ENCODE measurements around the gene HSPA2.
"Not testable (repeated sequence)": the region's sequence is repeated elsewhere in the genome, so short reads cannot be mapped to it uniquely, and the experiment has no call there.

Gene HSPA2

DNA sequence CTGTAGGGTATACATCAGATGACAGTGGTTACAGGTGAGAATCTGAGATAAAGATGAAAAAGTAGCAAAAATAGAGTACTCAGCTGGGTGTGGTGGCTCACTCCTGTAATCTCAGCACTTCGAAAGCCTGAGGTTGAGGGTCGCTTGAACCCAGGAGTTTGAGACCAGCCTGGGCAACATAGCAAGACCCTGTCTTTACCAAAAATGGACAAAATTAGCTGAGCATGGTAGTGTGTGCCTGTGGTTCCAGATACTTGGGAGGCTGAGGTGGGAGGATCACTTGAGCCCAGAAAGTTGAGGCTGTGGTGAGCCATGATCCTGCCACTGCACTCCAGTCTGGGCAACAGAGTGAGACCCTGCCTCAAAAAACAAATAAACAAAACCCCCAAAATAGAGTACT, 17.7 kb downstream of the HSPA2 start:
- in situ Hi-C loops (cut with MboI; ENCODE audit: low sequenced_read_pairs) = not testable (repeated sequence)

DNA sequence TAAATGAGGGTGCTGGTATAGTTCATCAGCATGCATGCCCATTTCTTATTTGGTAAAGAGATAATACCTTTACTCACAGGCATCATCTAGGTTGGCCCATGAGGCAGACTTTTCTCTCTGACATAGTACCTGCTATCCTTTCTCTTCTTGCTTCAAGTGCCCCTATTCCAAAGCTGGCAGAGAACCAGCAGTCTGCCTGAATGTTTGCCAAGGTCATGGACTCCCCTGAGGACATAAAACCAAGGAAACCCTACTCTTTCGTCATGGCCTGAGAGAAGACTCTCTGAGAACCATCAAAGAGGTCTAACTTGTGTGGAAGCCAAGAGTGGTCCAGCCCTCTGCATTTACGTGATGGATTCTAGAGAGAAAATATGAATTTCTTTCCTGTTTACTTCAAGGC, 21.1 kb downstream of the HSPA2 start:
- in situ Hi-C loops (cut with MboI; ENCODE audit: low sequenced_read_pairs) = no loop called here

DNA sequence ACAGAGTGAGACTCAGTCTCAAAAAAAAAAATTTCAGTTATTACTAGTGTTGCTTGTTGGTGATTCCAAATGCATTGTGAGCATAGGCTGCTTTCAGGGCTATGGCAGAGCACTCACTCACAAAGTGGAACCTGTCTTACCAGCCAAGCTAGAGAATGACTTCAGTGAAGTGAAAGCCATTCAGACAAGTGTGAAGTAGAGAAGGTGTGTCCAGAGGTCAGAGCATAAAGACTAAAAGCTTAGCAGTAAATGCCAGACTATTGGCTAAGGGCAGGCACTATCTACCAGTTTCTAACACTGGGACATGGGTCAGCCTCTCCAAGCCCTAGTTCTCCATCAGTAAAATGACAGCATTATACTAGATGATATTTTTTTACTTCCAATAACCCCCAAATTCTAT, 21.9 kb downstream of the HSPA2 start:
- in situ Hi-C loops (cut with MboI; ENCODE audit: low sequenced_read_pairs) = no loop called here

DNA sequence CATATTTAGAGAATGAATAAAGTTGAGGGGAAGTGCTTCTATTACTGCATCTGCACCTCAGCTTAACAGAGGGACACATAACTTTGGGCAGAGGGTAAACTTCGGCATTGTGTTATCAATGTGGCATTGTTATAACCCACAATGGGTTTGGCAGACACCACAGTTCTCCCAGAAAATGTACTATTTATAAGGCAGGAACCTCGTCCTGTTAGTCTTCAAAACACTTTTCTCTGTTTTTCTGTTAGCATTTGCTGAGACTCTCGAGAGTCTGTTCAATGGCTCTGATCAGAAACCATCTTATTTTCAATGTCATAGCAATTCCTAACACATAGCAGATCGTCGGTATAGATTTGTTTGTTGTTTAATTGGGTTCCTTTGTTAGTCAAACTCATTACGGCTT, 23.2 kb downstream of the HSPA2 start:
- in situ Hi-C loops (cut with MboI; ENCODE audit: low sequenced_read_pairs) = no loop called here

DNA sequence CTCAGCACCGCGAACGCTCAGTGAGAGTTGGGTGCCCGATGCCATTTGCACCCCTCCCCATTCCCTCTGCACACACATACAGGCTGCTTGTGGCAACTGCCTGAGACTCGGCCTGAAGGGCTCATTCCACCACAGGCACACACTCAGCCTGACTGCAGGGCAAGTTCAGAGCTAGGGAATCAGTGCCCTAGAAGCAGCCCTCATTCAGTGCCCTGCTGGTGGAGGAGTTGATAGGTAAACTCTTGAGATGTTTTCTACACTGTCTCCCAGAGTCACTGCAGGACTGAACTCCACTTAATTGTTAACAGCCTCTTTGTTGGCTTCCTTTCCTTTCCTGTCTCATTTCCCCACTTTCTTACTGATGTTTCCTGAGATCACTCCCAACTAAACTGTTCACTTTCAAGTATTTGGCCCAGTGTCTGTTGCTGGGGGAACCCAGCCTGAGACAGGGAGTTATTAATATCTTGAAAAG, 26.1 kb downstream of the HSPA2 start:
- in situ Hi-C loops (cut with MboI; ENCODE audit: low sequenced_read_pairs) = no loop called here

DNA sequence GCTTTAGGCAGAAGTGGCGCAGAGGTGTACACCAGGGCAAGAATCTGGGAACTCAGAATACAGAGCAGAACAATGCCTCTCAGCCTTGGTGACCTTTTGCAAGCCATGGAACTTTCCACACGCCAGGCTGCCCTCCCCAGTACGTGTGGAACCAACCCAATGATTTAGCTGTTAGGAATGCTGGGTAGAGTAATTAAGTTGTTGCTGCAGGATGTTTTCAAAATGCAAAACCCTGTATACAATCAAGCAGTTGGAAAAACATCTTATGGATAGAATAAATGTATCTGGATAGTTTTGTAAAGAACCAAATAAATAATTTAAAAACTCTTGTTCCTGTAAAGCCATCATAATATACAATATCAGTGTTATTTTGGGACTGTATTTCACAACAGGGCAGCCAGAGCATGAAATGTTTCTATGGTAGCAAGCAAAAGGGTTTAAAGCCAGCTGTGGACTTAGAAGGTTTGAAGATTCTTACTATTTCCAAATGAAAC, 28.6 kb downstream of the HSPA2 start:
- in situ Hi-C loops (cut with MboI; ENCODE audit: low sequenced_read_pairs) = no loop called here

DNA sequence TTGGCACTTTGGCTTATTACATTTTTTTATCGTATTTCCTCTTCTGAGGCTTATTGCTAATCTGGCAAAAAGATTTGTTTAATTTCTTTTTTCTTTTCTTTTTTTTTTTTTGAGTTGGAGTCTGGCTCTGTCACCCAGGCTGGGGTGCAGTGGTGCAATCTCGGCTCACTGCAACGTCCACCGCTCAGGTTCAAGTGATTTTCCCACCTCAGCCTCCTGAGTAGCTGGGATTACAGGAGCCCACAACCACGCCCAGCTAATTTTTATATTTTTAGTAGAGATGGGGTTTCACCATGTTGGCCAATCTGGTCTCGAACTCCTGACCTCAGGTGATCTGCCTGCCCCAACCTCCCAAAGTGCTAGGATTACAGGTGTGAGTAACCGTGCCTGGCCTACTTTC, 29.1 kb downstream of the HSPA2 start:
- in situ Hi-C loops (cut with MboI; ENCODE audit: low sequenced_read_pairs) = not testable (repeated sequence)

DNA sequence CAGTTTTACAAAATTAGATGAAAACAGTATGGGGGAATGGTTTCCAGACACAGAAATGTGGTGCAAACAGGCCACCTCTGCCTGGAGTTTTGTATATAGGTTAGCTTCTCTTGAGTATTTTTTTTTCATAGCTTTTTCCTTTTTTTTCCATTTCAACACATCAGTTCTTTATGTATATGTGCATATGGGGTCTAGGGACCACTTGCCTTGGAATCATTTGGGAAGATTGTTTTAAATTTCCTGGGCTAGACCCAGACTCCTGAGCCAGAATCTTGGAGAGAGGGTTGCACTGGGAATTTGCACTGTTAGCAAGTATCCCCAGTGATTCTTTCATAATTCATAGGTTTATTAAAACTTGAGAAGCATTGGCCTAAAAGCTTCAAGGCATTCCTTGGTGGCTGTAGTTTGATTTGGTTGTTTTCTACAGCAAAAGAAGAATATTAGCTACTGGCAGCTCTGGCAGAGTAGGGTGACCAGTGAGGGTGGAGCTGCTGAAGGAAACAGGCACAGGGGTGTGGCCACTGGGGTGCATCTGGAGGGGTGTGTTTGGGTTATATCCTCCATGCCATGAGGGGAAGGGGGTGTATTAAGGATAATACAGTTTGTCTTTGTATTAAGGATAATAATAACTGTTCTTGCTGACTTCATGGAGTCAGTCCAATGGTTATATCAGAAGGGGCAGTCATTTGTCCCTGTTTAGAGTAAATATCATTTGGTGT, 32.0 kb downstream of the HSPA2 start:
- in situ Hi-C loops (cut with MboI; ENCODE audit: low sequenced_read_pairs) = no loop called here

DNA sequence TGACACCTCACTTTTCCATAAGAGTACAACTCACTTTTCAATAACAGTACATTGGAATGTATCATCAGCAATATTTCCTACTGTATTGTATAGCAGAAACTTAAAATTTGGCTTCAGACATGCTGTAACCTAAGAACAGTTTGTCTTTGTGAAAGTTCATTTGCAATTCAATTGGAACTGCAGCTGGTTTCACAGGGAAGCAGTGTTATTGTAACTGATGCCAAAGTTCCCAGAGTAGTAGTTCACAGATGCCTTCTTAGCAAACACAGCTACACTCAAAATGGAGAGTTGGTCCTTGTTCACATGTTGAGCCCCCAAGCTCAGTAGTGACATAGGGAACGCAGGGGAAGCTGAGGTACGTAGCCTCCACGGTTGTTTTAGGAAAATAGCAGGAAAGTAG, 32.6 kb downstream of the HSPA2 start:
- in situ Hi-C loops (cut with MboI; ENCODE audit: low sequenced_read_pairs) = no loop called here

DNA sequence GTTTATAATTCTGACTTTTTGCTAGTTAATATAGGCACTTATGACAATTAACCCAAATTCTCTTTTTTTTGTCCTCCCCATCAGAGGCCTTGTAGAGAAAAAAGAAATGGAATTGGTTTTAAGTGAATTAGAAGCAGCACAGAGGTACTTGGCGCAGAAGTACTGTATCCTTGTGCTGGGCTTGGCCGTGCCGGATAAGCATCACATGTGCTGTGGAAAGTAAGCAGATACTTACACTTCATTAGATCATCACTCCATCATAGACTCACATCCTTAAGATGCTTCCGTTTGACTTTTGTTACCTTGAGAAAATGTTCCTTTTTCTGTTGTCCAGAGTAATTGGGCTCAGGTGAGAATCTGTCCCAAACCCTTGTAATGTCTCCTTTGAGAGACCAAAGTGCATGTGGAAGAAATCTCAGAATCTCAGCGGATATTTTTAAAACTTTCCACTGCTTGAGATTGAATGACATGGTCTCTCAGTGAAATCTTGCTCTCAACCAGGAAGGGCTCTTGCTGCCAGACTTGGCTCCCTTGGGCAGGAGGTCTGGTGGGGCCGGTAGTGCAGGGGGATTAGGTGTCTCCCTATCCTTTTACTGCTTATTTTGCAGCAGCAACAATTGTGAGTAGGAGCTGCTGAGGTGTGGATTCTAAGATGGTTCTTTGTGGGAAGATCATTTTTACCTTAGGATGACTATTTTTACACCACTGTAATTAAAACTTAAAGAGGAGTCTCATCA, 34.0 kb downstream of the HSPA2 start:
- in situ Hi-C loops (cut with MboI; ENCODE audit: low sequenced_read_pairs) = no loop called here

DNA sequence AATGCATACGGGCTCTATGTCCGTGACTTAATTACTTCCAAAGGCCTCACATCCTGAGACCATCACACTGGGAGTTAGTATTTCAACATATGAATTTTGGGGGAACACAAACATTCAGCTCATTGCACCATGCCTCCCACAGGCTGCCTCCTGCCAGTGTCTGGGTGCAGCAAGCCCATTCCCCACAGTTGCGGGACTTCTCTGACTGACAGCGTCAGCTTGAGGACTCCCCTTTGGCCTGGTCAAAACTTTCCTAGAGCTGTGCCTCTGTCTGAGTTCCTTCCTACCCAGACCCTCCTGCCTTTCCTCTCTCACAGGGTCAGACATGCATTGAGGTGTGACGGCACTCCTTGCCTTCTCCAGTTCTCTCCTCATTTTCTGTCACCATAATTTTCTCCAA, 36.7 kb downstream of the HSPA2 start:
- in situ Hi-C loops (cut with MboI; ENCODE audit: low sequenced_read_pairs) = no loop called here

DNA sequence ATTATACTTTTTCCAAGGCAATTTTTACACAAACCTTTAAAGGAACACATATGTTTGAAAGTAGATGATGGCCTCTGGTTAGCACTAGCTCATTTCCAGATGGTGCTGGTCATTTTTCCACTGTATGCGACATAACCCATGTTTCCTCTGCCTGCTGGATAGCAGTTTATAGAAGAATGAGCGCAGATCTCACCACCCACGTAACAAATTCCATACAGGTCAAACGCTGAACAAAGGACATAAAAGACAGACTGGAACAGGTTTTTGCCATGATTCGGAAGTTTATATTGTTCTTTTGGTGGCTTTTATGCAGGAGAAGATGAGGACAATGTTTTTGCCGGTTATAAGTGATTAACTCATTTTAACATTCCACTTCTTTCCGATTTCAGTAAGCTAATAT, 39.9 kb downstream of the HSPA2 start:
- in situ Hi-C loops (cut with MboI; ENCODE audit: low sequenced_read_pairs) = no loop called here

DNA sequence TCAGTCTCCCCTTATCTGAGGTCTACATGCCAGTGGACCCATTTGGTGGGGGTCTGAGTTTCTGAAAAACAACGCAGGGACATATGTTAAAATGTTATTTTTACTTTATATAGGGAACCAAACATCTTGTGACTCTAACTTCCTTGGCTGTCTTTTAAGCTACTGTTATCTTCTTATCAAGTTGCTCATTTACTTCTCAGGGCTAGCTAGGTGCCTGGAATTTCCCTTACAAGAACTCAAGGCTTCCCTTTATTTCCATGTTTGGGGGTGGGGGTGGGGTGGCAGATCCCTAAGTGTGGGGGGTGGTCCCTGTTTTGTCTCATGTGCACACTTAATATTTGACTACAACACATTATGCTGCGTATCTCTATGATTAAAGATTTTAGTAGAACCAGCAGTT, 40.8 kb downstream of the HSPA2 start:
- in situ Hi-C loops (cut with MboI; ENCODE audit: low sequenced_read_pairs) = no loop called here

DNA sequence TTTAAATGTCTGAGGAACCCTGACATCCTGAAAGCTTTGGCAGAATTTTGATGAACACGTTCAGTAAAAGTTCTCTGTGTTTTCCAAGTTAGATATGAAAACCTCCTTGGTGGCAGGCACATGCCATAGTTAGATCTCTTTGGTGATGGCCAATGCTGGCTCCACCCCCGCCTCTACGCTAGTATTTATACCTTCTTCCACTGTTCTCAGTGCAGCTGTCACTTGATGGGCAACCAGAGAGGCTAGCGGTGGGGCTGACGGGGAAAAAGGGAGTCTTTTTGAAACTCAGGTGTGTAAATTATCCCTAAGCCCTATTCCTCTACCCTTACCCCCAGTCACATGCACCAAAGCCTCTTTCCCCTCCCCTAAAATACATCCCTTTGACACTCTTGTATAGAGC, 41.3 kb downstream of the HSPA2 start:
- in situ Hi-C loops (cut with MboI; ENCODE audit: low sequenced_read_pairs) = no loop called here

DNA sequence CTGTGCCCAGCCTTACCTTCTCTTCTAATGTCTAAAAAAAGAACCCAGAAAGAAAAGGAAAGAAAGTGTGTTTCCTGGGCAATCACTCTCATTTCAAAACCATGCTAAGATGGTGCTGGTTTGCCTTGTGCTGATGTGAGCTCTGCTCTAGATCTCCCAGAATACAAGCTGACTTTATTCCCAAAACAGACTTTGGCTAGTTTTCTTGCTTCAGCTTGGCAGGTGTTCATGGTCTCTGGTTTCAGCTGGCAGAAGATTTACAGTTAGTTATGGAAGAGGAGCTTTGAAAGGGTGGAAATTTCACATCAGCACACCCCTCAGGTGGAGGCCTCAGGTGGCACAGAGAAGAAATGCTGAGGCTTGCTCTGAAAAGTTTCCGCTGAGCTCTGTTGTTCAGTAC, 43.6 kb downstream of the HSPA2 start:
- in situ Hi-C loops (cut with MboI; ENCODE audit: low sequenced_read_pairs) = no loop called here

DNA sequence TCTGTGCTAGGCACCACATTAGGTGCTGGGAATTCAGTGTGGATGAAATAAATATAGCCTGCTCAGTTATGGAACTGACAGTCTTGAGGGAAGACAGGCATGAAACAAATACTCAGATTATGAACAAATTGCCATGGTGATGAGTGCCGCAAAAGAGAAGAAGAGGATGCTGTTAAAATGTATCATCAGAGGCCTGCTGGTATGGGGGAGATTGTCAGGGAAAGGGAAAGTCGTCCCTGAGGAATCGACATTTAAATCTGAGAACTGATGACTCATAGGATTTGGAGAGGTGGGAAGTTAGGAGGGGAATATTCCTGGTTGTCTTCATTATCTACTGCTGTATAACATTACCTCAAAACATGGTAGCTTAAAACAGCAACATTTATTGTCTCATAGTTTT, 51.3 kb downstream of the HSPA2 start:
- in situ Hi-C loops (cut with MboI; ENCODE audit: low sequenced_read_pairs) = no loop called here
